ENCODE results near the gene ZNF132.
A peak's percentile ranks its signal among the peaks of the same experiment; 100 is the strongest.
"Not testable (repeated sequence)": the region's sequence is repeated elsewhere in the genome, so short reads cannot be mapped to it uniquely, and the experiment has no call there.

ZNF132 gene

DNA sequence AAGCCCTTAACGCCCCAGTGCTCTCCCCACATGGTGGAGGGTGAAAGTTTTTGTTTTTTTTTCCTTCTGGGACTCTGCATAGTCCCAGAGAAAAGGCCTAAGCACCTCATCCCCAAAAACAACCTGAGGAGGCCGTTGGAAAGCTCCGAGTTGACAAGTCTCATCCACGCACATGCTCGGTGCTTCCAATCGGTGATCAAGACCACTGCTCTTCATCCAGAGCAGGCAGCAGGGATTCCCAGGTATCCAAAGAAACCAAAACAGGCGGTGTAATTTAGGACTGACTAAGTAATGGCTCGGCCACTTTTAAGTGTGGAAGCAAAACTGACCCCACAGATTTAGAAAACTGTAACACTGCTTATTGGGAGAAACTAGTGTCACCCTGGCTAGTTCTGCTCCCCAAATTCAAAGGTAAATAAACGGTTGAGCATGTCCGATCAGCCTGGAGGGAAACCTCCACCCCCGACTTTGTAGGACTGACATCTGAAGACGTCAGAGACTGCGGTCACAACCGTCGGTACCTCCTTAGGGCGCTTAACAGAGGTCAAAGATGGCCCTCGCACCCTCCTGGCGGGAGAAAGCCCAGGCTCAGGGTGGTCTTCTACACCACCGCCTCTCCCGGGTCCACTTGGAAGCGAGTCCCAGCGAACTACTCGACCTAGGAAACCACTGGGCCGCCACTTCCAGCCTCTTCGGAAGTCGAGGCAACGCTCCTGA is 35.2 kb upstream of the ZNF132 start:
- Histone ChIP-seq H3K4me2 (ENCODE audit: low read length) (peak overlapping the region; percentile 86), H3K4me3 (ENCODE audit: low read length) (peak overlapping the region; percentile 83), H3K9ac (ENCODE audit: low read length) (peak overlapping the region; percentile 84), H3K79me2 (ENCODE audit: low read length) (no peaks in the 10 kb centered on the region), H2AFZ (ENCODE audit: low read depth, low read length) (no peak overlapping the region; the same call in 1 of the 2 replicates), H3K36me3 (replicated peaks; ENCODE audit: low read depth, low read length) (peaks cover 10% of the 10 kb centered on the region), H3K9me3 (ENCODE audit: insufficient read depth, low read length) (no peaks in the 10 kb centered on the region), H3K27me3 (ENCODE audit: low read depth, low read length) (no peaks in the 10 kb centered on the region), H3K4me1 (ENCODE audit: low read length) (peaks cover 25% of the 10 kb centered on the region), H3K27ac (ENCODE audit: low read length) (peak overlapping the region; percentile 83), H4K20me1 (ENCODE audit: insufficient read depth, low read length) (no peaks in the 10 kb centered on the region)
- no peak for TF ChIP-seq EZH2phosphoT487 (IDR thresholded peaks at IDR 0.05; ENCODE audit: low read depth)
- TF ChIP-seq, protein P1, sequence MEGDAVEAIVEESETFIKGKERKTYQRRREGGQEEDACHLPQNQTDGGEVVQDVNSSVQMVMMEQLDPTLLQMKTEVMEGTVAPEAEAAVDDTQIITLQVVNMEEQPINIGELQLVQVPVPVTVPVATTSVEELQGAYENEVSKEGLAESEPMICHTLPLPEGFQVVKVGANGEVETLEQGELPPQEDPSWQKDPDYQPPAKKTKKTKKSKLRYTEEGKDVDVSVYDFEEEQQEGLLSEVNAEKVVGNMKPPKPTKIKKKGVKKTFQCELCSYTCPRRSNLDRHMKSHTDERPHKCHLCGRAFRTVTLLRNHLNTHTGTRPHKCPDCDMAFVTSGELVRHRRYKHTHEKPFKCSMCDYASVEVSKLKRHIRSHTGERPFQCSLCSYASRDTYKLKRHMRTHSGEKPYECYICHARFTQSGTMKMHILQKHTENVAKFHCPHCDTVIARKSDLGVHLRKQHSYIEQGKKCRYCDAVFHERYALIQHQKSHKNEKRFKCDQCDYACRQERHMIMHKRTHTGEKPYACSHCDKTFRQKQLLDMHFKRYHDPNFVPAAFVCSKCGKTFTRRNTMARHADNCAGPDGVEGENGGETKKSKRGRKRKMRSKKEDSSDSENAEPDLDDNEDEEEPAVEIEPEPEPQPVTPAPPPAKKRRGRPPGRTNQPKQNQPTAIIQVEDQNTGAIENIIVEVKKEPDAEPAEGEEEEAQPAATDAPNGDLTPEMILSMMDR (IDR thresholded peaks at IDR 0.05; ENCODE audit: low read depth, low read length): no peak

DNA sequence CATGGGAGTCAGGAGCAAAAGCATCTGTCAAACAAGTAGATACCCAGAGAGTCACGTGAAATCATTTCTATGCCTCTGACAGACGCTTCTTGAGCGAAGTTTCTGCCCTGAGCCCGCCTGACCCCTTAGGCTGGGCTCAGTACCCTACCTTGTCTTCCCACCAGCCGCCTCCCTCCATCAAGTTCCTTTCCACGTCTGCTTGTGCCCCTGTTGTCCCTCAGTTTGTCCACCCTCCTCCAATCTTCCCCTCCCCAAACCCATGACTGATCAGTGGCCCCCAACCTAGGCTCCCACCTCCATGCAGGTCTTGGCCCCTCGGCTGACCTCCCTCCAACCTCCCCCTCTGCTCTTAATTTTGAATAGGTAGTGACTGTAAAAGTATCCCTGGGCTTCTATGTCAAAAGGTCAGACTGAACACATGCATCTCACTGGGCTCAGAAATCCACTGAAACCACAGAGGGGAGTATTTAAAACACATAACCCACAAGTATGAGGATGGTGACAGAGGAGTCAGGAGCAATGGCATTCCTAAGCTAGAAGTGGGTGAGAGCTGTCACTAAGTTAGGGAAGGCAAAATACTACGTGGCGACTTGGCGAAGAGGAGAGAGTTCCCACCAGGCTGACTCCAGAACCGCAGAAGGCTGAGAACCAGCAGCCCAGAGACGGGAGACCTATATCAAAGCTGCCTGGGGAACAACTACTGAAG is 34.5 kb upstream of the ZNF132 start:
- Histone ChIP-seq H3K4me3 (ENCODE audit: low read length) (peak overlapping the region; percentile 83), H3K27me3 (ENCODE audit: low read depth, low read length) (no peaks in the 10 kb centered on the region), H3K27ac (ENCODE audit: low read length) (no peak overlapping the region), H2AFZ (ENCODE audit: low read depth, low read length) (no peak overlapping the region), H3K36me3 (replicated peaks; ENCODE audit: low read depth, low read length) (peaks cover 10% of the 10 kb centered on the region), H3K4me1 (ENCODE audit: low read length) (peaks cover 25% of the 10 kb centered on the region), H3K9ac (ENCODE audit: low read length) (no peak overlapping the region), H3K4me2 (ENCODE audit: low read length) (peak overlapping the region; percentile 86), H3K79me2 (ENCODE audit: low read length) (no peaks in the 10 kb centered on the region), H4K20me1 (ENCODE audit: insufficient read depth, low read length) (no peaks in the 10 kb centered on the region), H3K9me3 (ENCODE audit: insufficient read depth, low read length) (no peaks in the 10 kb centered on the region)
- TF ChIP-seq, protein P1 (IDR thresholded peaks at IDR 0.05; ENCODE audit: low read depth, low read length): no peak
- TF ChIP-seq EZH2phosphoT487 (IDR thresholded peaks at IDR 0.05; ENCODE audit: low read depth): no peak

DNA sequence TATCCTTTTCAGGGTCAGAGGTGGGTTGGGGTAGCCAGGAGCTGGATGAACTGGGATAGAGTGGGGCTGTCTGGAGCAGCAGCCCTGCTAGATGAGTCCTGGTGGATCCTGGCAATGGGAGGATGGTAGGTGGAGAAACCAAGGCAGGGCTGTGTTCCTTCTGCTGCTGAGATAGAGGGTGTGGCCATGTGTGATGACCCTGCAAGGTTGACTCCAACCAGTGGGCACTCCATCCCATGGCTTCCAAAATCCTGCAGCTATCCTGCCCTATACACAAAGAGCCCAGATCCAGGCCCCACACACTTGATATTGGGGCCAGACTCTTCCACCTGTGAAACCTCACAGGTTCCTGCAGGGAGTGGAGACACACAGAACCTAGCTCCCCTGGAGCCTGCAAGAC is 33.8 kb upstream of the ZNF132 start:
- Histone ChIP-seq H3K9ac (ENCODE audit: low read length) (no peak overlapping the region), H3K4me3 (ENCODE audit: low read length) (no peak overlapping the region), H3K4me2 (ENCODE audit: low read length) (no peak overlapping the region), H3K79me2 (ENCODE audit: low read length) (0 out of 2 replicates have a peak, but pooled peaks cover under 1% of the 10 kb centered on the region), H3K9me3 (ENCODE audit: insufficient read depth, low read length) (no peaks in the 10 kb centered on the region), H3K27ac (ENCODE audit: low read length) (no peak overlapping the region), H3K27me3 (ENCODE audit: low read depth, low read length) (no peaks in the 10 kb centered on the region), H4K20me1 (ENCODE audit: insufficient read depth, low read length) (0 out of 2 replicates have a peak, but pooled peaks cover 4% of the 10 kb centered on the region), H2AFZ (ENCODE audit: low read depth, low read length) (no peak overlapping the region), H3K4me1 (ENCODE audit: low read length) (peaks cover 25% of the 10 kb centered on the region), H3K36me3 (replicated peaks; ENCODE audit: low read depth, low read length) (peaks cover 10% of the 10 kb centered on the region)
- no peak for TF ChIP-seq EZH2phosphoT487 (IDR thresholded peaks at IDR 0.05; ENCODE audit: low read depth)
- TF ChIP-seq, protein P1 (IDR thresholded peaks at IDR 0.05; ENCODE audit: low read depth, low read length): no peak

DNA sequence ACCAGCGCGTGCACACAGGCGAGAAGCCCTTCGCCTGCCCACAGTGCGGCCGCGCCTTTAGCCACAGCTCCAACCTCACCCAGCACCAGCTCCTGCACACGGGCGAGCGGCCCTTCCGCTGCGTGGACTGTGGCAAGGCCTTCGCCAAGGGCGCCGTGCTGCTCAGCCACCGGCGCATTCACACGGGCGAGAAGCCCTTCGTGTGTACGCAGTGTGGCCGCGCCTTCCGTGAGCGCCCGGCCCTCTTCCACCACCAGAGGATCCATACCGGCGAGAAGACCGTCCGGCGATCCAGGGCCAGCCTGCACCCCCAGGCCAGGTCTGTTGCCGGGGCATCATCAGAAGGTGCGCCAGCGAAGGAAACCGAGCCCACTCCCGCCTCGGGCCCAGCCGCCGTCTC is 31.8 kb upstream of the ZNF132 start:
- Histone ChIP-seq H3K79me2 (ENCODE audit: low read length) (peaks cover 9% of the 10 kb centered on the region), H3K4me3 (ENCODE audit: low read length) (no peak overlapping the region), H3K9me3 (ENCODE audit: insufficient read depth, low read length) (no peaks in the 10 kb centered on the region), H3K36me3 (replicated peaks; ENCODE audit: low read depth, low read length) (peaks cover 10% of the 10 kb centered on the region), H3K9ac (ENCODE audit: low read length) (no peak overlapping the region), H3K4me2 (ENCODE audit: low read length) (no peak overlapping the region), H3K27ac (ENCODE audit: low read length) (no peak overlapping the region), H2AFZ (ENCODE audit: low read depth, low read length) (no peak overlapping the region), H3K4me1 (ENCODE audit: low read length) (peaks cover 16% of the 10 kb centered on the region), H4K20me1 (ENCODE audit: insufficient read depth, low read length) (peaks cover 11% of the 10 kb centered on the region; the same call in 1 of the 2 replicates), H3K27me3 (ENCODE audit: low read depth, low read length) (no peaks in the 10 kb centered on the region)
- TF ChIP-seq EZH2phosphoT487 (IDR thresholded peaks at IDR 0.05; ENCODE audit: low read depth): no peak
- TF ChIP-seq, protein P1 (IDR thresholded peaks at IDR 0.05; ENCODE audit: low read depth, low read length): no peak

- Histone ChIP-seq H3K36me3 (replicated peaks; ENCODE audit: low read depth, low read length) (peaks cover 10% of the 10 kb centered on the region), H3K4me1 (ENCODE audit: low read length) (peaks cover 16% of the 10 kb centered on the region), H4K20me1 (ENCODE audit: insufficient read depth, low read length) (peaks cover 11% of the 10 kb centered on the region; the same call in 1 of the 2 replicates)
- H3K27ac ChIP-seq (ENCODE audit: low read length); H3K4me2 ChIP-seq (ENCODE audit: low read length); H3K9me3 ChIP-seq (ENCODE audit: insufficient read depth, low read length); H3K79me2 ChIP-seq (ENCODE audit: low read length); H2AFZ ChIP-seq (ENCODE audit: low read depth, low read length); H3K27me3 ChIP-seq (ENCODE audit: low read depth, low read length); H3K4me3 ChIP-seq (ENCODE audit: low read length); H3K9ac ChIP-seq (ENCODE audit: low read length): not testable (repeated sequence)
Measured at GRCh38 chr19:58470837-58471543, 31.0 kb upstream of the ZNF132 start.

All from OCI-LY3 (cell line).